Measurements from ENCODE around the gene RNF212.

Gene RNF212

GRCh38 chr4:1112821-1113182 lies 562 bp downstream of the RNF212 start:
- no peak for DNase-seq

- no peak for DNase-seq
Measured at GRCh38 chr4:1112174-1112820, 1.1 kb downstream of the RNF212 start.

GRCh38 chr4:1111259-1111809 lies 2.0 kb downstream of the RNF212 start:
- DNase-seq: no peak

GRCh38 chr4:1109898-1110506 lies 3.4 kb downstream of the RNF212 start:
- DNase-seq: no peak

GRCh38 chr4:1109333-1109732 lies 4.0 kb downstream of the RNF212 start:
- DNase-seq: no peak

- DNase-seq: no peak
Measured at GRCh38 chr4:1105662-1106061, 7.7 kb downstream of the RNF212 start.

GRCh38 chr4:1105067-1105466 lies 8.3 kb downstream of the RNF212 start:
- DNase-seq: no peak

GRCh38 chr4:1104647-1105046 lies 8.7 kb downstream of the RNF212 start:
- DNase-seq: no peak

- no peak for DNase-seq
Measured at GRCh38 chr4:1099684-1100335, 13.6 kb downstream of the RNF212 start.

GRCh38 chr4:1099270-1099669 lies 14.1 kb downstream of the RNF212 start:
- DNase-seq: no peak

- no peak for DNase-seq
Measured at GRCh38 chr4:1098311-1098925, 14.9 kb downstream of the RNF212 start.

- DNase-seq: no peak
Measured at GRCh38 chr4:1097553-1097952, 15.8 kb downstream of the RNF212 start.

- DNase-seq: no peak
Measured at GRCh38 chr4:1096841-1097240, 16.5 kb downstream of the RNF212 start.

- no peak for DNase-seq
Measured at GRCh38 chr4:1094336-1094690, 19.1 kb downstream of the RNF212 start.

- DNase-seq: no peak
Measured at GRCh38 chr4:1093391-1094335, 19.7 kb downstream of the RNF212 start.

- DNase-seq: no peak
Measured at GRCh38 chr4:1092983-1093361, 20.4 kb downstream of the RNF212 start.

- DNase-seq: no peak
Measured at GRCh38 chr4:1092026-1092982, 21.1 kb downstream of the RNF212 start.

- no peak for DNase-seq
Measured at GRCh38 chr4:1091561-1091995, 21.8 kb downstream of the RNF212 start.

- no peak for DNase-seq
Measured at GRCh38 chr4:1090465-1091440, 22.6 kb downstream of the RNF212 start.

GRCh38 chr4:1090036-1090435 lies 23.3 kb downstream of the RNF212 start:
- no peak for DNase-seq
